Smooth muscle cell (in vitro differentiated cells): ENCODE results near the gene NOL4L. TPM values are rescaled to one million over a fixed set of nuclear protein-coding genes. Genes with fewer than 3 reads are reported as not detected.

Experiments used
- DNase-seq: peaks from one replicate; lab custom pipeline; 2025; ENCODE audit not compliant: unreplicated experiment; lab: John Stamatoyannopoulos, UW
- H2AFZ ChIP-seq: fragments of 200-600 bp; sonication (generic); 2 replicates; pipeline ENCODE4 v1.6.0; 2016; ENCODE audit warnings: antibody characterized with exemption, low read depth, mild to moderate bottlenecking
- H3F3A ChIP-seq: fragments of 200-600 bp; sonication (generic); 2 replicates; pipeline ENCODE4 v1.6.0; 2017; ENCODE audit warnings: antibody characterized with exemption, low read depth
- H3K27ac ChIP-seq: fragments of 200-600 bp; sonication (generic); 2 replicates; pipeline ENCODE4 v1.5.1; 2016; ENCODE audit warnings: low read depth, mild to moderate bottlenecking
- H3K27me3 ChIP-seq: fragments of 200-600 bp; sonication (generic); 2 replicates; pipeline ENCODE4 v1.6.1; 2016; ENCODE audit warnings: low read depth, mild to moderate bottlenecking
- H3K36me3 ChIP-seq: fragments of 200-600 bp; sonication (generic); 2 replicates; pipeline ENCODE4 v1.5.1; 2016; ENCODE audit warnings: low read depth
- H3K4me1 ChIP-seq: fragments of 200-600 bp; sonication (generic); 2 replicates; pipeline ENCODE4 v1.5.1; 2016; ENCODE audit warnings: low read depth
- H3K4me2 ChIP-seq: fragments of 200-600 bp; sonication (generic); 2 replicates; pipeline ENCODE4 v1.6.0; 2016; ENCODE audit warnings: mild to moderate bottlenecking
- H3K4me3 ChIP-seq: fragments of 200-600 bp; sonication (generic); 2 replicates; pipeline ENCODE4 v1.5.1; 2016; ENCODE audit warnings: mild to moderate bottlenecking
- H3K79me2 ChIP-seq: fragments of 200-600 bp; sonication (generic); 2 replicates; pipeline ENCODE4 v1.6.0; 2016; ENCODE audit warnings: low read depth, mild to moderate bottlenecking
- H3K9ac ChIP-seq: fragments of 200-600 bp; sonication (generic); 2 replicates; pipeline ENCODE4 v1.6.0; 2016; ENCODE audit warnings: low read depth
- H3K9me3 ChIP-seq: fragments of 200-600 bp; sonication (generic); replicated peaks from 2 replicates; pipeline ENCODE4 v1.5.1; 2016; ENCODE audit warnings: low read depth
- H4K20me1 ChIP-seq: fragments of 200-600 bp; sonication (generic); 2 replicates; pipeline ENCODE4 v1.6.0; 2016; ENCODE audit warnings: low read depth
- CTCF ChIP-seq: fragments of 200-600 bp; sonication (generic); IDR thresholded peaks from 2 replicates; pipeline ENCODE4 v1.5.1; 2017; ENCODE audit warnings: borderline replicate concordance, mild to moderate bottlenecking, antibody characterized with exemption; ENCODE audit not compliant: insufficient read depth, poor library complexity, severe bottlenecking
- WGBS: methylation state at CpG from one replicate; pipeline ENCODE4 v1.1.7; 2016; ENCODE audit warnings: low lambda C conversion rate; 5-methylcytosine and 5-hydroxymethylcytosine counted together
- polyA plus RNA-seq: library from polyadenylated mRNA; unstranded; fragments of >200 nt; fragmentation: Nextera tagmentation; extraction: Ambion mirVana; gene quantifications from 2 replicates; pipeline ENCODE4 v1.2.1, GENCODE V29; 2016
- total RNA-seq: library from RNA; depleted of rRNA; stranded (reverse); fragments of >200 nt; gene quantifications from 2 replicates; pipeline ENCODE4 v1.2.3, GENCODE V29; 2014

Gene NOL4L
- total and polyA plus RNA-seq, 2 experiments from 2014 or later: 26.0 to 26.2 TPM

- Histone ChIP-seq H2AFZ (no peak overlapping the region), H3K36me3 (no peaks in the 10 kb centered on the region)
Measured at GRCh38 chr20:32524829-32525501, 60.2 kb downstream of the NOL4L start.

GRCh38 chr20:32523613-32524213, 61.4 kb downstream of the NOL4L start:
- no peak overlapping the region for H3K9ac ChIP-seq
- TF ChIP-seq CTCF: no peak
- H3K27me3 ChIP-seq: no peaks in the 10 kb centered on the region
- no peak overlapping the region for H3K4me3 ChIP-seq
- H2AFZ ChIP-seq: no peak overlapping the region
- H3K79me2 ChIP-seq: no peaks in the 10 kb centered on the region
- H3K36me3 ChIP-seq: no peaks in the 10 kb centered on the region
- peaks cover 8% of the 10 kb centered on the region for H3F3A ChIP-seq
- no peak overlapping the region for H3K27ac ChIP-seq
- peaks cover 5% of the 10 kb centered on the region for H3K4me1 ChIP-seq
- H4K20me1 ChIP-seq: peaks cover 11% of the 10 kb centered on the region
- H3K4me2 ChIP-seq: no peak overlapping the region
- no peaks in the 10 kb centered on the region for H3K9me3 ChIP-seq
- no peak for DNase-seq
- 26% methylated on average over 7 of the region's 7 CpGs for WGBS

More at GRCh38 chr20:32524829-32525501, 60.2 kb downstream of the NOL4L start:
- TF ChIP-seq CTCF: no peak
- Histone ChIP-seq H3K9ac (no peak overlapping the region), H4K20me1 (peaks cover 11% of the 10 kb centered on the region), H3K79me2 (no peaks in the 10 kb centered on the region), H3K27ac (no peak overlapping the region), H3K27me3 (no peaks in the 10 kb centered on the region), H3K9me3 (no peaks in the 10 kb centered on the region), H3F3A (peaks cover 8% of the 10 kb centered on the region), H3K4me2 (no peak overlapping the region), H3K4me1 (peaks cover 5% of the 10 kb centered on the region), H3K4me3 (no peak overlapping the region)
- no peak for DNase-seq
- 91% methylated on average over 13 of the region's 13 CpGs for WGBS

GRCh38 chr20:32522776-32523612, 62.1 kb downstream of the NOL4L start:
- Histone ChIP-seq H3K27me3 (no peaks in the 10 kb centered on the region), H3K4me2 (no peak overlapping the region), H3K4me1 (peaks cover 5% of the 10 kb centered on the region), H3K79me2 (no peaks in the 10 kb centered on the region), H3K4me3 (no peak overlapping the region), H3K27ac (no peak overlapping the region), H3K36me3 (no peaks in the 10 kb centered on the region), H3K9ac (no peak overlapping the region), H2AFZ (no peak overlapping the region), H4K20me1 (peaks cover 11% of the 10 kb centered on the region), H3K9me3 (no peaks in the 10 kb centered on the region), H3F3A (peaks cover 8% of the 10 kb centered on the region)
- WGBS: 69% methylated on average over 8 of the region's 8 CpGs
- no peak for DNase-seq
- TF ChIP-seq CTCF: no peak
